GM19324 (cell line): ENCODE measurements around the gene CHD5.
"Not testable (repeated sequence)": the region's sequence is repeated elsewhere in the genome, so short reads cannot be mapped to it uniquely, and the experiment has no call there.

Source experiments
- ATAC-seq: cut with Tn5 transposase; IDR thresholded peaks from one replicate; pipeline ENCODE4 v1.9.1; 2021; ENCODE audit warnings: mild to moderate bottlenecking, moderate library complexity; ENCODE audit not compliant: unreplicated experiment, low FRiP score

Gene CHD5

DNA sequence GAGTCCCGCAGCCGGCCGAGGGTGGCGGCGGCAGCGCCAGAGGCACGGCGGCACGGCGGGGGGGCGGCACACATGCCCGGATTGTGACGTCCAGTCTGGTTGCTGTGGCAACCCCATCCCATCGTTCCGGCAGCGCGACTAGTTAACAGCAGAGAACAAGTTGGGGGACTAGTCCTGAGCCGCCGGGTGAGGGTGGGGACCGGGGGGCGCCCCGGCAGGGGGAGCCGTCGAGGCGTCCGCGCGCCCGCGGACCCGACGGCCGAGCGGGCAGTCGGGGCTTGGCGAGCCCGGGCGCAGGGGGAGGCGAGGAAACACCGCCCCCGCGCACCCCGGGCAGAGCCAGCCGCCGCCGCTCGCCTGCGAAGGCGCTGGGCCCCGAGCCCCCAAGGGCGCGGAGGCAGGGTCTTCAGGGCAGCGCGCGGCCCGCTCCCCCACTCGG, at the start of gene CHD5:
TSS of gene CHD5 (minus strand) at position 54 of the 439 bp plus-strand sequence. CDS start 298 bp downstream, outside the sequence.
- ATAC-seq: no peak

DNA sequence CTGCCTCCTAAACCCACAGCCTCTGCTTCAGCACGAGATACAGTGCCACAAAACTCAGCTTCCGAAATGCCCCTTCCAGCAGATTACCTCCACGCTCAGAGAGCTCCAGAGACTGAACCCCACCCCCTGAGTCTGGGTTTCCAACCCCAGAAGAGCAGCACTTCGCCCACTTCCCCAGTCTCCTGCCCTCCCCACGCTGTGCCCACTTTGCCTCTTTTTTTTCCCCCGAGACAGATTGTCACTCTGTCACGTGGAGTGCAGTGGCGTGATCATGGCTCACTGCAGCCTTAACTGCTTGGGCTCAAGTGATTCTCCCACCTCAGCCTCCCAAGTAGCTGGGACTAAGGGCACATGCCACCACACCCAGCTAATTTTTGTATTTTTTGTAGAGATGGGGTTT, 45.5 kb upstream of the CHD5 start:
- ATAC-seq: no peak

DNA sequence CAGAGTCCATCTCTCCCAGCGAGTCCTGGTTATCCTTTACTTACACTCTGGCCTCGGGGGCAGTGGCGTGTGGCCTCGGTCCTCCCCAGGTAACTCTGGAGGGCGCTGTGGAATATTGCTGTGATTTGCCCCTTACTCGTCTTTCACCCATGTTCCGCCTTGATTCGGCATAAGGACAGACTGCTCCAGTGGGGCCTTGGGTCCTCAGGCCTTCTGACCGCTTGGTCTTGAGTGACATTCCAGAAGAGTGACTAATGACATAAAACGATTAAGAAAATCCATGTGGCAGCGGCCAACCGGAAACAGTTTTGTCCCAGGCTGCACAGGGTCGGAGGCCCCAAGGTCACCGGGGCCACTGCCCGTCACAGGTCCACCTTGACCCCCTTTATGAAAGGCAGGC, 44.6 kb upstream of the CHD5 start:
- no peak for ATAC-seq

DNA sequence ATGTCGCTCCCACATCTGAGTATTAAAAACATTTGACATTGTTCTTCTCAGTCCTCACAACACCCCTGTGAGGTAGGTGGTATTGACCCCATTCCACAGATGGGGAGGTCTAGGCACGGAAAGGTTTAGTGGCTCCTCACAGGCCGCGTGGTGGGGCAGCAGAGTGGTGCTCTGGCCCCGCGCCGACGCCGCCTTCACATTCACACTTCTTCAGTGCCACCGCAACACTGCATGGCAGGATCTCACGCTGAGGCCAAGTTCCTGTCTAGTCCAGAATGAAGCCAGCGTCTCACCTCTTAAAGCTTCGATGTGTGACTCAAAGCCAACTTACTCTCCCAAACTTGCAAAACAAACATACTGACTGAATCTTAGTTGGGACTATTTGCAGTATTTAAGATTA, 43.5 kb upstream of the CHD5 start:
- ATAC-seq: no peak

DNA sequence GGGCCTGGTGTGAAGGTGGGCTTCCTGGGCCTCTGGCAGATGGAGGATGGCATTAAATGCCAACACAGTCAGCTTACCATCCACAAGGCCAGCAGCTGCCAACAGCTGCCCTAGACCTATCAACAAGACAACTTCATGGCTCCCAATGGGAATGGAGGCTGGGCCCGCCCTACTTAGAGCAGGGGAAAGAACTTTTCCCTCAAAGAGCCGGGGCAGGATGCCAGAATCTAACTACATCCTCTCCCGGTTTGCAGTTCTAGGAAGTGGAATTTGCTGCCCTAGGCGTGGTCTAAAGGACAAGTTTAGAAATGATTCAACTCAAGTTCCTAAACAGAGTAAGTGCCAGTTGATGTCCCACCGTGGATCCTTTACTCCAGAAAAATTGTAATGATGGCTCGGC, 42.5 kb upstream of the CHD5 start:
- ATAC-seq: no peak

DNA sequence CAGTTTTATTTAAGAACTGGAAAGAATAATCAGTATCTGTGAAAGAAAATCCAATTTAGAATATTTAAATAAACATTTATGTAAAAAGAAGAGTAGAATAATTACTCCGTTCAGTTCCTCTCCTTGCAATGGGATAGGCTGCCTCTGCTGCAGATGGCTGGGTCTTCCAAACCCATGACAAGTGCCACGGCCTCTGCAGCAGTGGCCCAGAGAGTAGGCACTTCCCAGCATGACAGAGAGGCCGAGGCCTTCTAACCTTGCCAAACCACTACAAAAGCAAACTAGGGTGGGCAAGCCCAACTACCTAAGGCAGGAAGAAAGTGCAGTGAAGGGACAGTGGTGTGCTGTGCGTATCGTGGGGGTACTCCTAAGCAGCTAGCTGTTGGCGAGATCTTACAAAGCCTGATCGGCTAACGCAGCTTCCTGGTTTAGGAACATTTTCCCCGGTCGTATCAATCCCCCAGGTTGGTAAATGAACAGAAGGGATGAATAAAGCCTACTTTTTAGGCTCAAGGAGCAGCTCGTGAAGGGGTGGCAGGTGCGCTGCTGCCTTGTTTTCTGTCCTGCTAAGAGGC, 41.2 kb upstream of the CHD5 start:
- ATAC-seq: no peak

DNA sequence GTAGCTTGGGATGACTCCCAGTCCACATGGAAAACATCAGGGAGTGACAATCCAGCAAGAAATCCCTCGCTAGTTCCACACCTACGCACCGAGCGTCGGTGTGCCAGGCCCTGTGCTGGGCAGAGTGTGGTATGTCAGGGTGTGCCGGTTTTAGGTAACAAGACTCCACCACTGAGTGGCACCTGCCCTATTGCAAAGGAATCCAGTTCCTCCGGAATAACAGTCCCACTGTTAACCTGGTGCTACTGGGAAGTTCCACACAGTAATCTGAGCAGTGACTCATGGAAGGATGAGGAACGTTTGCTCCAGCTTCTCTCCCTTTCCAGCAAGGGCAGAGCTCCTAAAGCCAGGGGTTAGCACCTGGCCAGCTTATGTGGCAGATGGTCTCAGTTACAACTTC, 40.1 kb upstream of the CHD5 start:
- ATAC-seq: no peak

DNA sequence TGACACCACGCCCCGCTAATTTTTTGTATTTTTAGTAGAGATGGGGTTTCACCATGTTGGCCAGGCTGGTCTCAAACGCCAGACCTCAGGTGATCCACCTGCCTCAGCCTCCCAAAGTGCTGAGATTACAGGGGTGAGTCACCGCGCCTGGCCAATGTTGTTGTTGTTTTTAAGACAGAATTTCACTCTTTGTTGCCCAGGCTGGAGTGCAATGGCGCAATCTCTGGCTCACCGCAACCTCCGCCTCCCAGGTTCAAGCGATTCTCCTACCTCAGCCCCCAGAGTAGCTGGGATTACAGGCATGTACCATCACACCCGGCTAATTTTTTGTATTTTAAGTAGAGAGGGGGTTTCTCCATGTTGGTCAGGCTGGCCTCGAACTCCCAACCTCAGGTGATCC, 39.5 kb upstream of the CHD5 start:
- not testable (repeated sequence) for ATAC-seq

DNA sequence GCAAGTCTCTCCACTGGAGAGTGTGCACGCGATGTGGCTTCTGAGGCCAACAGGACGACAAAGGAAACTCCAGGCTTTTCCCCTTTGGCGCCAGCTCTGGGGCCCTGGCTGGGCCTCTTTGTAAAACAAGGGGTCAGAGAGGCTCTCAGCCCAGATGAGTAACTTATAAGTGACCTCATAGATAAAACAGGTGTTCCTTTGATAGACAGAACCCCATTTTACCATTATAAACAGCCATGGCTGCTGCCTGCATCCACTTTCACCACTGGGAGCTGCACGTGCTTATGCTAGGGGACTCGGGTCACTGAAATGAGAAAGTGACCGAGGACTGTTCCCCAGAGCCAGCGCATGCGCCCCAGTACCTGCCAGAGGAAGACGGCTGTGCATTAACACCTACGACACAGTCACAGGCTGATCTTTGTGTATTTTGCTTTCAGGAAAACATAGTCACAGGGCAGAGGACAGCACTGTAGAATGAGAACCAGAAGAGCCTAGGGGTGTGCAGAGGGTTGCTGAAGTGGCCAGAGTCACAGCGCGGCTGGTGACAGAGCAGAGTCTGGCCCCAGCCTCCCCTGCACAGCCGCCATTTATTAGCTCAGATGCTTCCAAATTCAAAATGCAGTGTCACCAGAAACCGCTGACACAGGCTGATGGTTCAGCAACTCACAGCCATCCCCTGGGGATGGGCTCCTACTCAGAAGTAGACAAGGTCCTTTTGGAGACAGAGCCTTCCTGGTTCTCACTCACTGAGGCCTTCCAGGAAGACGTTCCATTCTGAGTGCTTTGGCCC, 38.4 kb upstream of the CHD5 start:
- no peak for ATAC-seq

DNA sequence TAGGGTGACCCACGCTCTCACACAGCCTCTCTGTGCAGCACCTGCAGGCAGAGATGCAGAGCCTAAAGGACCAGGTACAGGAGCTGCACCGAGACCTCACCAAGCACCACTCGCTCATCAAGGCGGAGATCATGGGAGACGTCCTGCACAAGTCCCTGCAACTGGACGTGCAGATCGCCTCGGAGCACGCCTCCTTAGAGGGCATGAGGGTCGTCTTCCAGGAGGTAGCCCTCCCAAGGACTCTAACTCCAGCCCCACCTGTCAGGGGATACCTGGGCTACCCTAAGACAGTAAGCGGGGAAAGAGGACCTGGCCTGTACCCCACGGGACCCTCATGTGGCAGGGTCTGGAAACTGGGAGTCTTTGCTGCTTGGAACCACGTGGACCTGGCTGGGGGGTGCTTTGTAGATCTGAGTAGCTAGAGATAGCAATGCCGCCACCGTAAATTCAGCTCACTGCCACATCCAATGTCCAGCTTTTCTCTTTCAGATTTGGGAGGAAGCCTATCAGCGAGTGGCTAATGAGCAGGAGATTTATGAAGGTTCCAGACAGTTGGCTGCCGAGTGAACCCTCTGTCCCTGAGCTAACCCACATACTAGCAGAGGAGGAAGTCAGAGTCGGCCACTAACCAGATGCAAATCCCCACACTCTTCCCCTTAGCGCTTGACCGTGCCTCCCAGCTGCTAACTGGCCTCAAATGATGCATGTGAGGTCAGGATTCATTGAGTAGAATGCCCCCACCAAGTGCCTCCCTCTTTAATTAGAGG, 32.3 kb upstream of the CHD5 start:
- no peak for ATAC-seq

DNA sequence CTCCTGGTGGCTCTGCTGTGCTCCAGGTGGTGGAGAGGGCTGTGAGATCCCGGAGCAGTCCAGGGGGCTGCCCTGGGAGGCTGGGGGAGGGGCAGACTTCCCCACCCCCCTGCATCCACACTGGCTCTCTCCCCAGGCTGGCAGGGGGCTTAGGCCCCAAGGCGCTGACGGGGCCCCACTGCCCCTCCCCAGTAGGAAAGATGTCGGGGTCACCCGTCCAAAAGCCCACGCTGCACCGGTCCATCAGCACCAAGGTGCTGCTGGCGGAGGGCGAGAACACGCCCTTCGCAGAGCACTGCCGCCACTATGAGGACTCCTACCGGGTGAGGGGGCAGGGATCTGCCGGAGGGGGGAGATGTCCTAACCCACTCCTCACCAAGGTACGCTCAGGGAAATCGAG, 31.6 kb upstream of the CHD5 start:
- ATAC-seq: no peak

DNA sequence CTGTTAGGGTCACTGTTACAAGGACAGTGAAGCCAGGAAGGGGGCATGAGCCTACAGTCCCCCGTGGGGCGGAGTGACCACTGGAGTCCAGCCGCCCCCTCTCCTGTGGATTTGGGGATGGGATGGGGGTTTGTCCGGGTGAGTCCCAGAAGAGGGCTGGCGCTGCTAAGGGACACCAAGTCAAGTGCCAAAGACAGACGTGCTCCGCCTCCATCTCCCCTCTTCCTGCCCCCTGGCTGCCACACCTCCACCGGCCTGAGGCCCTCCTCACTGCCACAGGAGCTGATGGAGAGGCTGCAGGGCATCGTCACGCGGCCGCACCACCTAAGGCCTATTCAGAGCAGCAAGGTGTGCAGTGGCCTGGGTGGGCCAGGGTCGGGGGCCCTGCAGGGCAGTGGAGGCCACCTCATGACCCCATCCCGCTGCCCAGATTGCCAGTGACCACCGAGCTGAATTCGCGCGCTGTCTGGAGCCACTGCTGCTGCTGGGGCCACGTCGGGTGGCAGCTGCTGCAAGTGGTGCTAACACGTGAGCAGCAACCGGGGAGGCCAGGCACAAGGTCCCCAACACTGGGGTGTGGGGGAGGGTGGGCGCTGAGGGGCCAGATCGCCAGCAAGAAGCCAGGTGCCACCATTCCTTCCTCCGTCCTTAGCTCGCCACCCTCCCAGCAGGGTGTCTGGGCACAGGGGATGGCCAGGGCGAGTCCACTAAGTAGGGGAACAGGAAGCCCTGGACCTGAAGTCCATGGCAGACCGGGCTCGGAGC, 30.7 kb upstream of the CHD5 start:
- no peak for ATAC-seq

DNA sequence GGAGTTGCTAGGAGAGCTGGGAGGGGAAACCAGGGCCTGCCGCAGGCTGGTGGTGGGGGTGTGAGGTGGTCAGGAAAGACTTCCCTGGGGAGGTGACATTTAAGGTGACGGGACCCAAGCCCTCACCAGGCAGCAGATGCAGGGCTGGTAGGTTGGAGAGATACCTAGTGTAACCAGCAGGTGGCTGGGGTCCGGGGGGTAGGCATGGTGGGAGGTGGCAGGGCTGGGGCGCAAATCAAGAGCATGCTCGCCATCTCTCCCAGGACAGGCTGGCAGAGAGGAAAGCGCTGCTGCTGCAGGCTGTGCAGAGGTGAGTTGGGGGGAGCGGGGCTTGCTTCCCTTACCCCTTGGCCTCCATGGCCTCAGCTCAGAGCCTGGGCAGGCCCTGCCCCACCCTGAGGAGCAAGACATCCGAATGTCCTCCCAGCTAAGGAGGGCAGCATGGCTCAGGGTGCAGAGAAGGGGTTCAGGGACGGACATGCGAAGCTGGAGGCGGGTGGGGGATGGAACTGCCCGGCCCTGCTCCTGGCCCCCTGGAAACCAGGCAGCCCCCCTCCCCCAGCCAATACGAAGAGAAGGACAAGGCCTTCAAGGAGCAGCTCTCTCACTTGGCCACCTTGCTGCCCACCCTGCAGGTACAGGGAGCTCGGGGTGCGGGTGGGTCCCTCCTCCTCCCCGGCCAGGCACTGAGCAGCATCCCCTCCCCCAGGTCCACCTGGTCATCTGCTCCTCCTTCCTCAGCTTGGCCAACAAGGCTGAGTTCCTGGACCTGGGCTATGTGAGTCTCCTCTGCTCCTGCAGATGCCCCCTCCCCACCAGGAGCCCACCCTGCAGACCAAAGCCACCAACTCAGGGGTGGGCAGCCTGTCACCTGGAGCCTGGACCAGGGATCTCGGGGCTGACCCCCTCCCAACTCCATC, 29.8 kb upstream of the CHD5 start:
- ATAC-seq: no peak

DNA sequence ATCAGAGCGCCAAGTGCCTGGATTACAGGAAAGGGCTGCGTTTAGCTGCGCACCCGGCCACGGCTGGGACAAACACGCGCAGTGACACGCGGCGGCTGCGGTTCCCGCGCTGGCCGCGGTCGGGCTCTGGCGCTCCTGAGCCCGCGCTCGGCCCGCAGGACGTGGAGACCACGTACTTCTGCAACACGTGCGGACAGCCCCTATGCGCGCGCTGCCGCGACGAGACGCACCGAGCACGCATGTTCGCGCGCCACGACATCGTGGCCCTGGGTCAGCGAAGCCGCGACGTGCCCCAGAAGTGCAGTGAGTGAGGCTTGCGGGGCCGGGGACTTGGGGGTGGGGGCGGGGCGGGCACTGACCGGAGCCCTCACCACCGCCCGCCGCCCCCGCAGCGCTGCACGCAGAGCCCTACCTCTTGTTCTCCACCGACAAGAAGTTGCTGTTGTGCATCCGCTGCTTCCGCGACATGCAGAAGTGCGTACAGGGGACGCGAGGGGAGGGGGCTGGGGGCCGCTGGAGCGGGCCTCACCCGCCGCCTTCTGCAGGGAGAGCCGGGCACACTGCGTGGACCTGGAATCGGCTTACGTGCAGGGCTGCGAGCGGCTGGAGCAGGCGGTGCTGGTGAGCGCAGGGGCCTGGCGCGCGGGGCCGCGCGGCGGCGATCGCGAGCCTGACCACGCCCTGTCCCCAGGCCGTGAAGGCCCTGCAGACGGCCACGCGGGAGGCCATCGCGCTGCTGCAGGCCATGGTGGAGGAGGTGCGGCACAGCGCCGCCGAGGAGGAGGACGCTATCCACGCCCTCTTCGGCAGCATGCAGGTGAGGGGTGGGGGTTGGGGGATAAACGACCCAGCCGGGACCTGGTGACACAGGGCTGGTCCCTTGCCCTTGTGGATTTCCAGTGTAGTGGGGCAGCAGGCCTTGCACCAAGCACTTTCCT, 28.9 kb upstream of the CHD5 start:
- ATAC-seq: no peak

DNA sequence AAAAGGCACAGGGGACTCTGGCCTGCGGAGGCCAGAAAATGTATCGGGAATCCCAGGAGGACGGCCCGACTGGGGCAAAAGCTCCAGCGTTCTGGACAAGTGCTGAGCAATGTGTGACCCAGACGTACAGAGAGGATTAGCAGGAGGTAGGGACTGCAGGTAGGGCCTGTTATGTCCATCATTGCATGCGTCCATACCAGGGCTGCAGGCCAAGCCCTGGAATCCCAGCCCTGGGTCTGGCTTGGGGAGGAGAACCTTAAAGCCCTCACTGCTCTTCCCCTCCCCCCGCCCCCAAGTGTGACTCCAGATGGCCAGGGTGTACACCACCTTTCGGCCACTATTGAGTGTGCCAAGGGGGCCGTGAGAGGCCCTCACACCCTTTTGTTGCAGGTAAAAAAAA, 27.8 kb upstream of the CHD5 start:
- no peak for ATAC-seq

DNA sequence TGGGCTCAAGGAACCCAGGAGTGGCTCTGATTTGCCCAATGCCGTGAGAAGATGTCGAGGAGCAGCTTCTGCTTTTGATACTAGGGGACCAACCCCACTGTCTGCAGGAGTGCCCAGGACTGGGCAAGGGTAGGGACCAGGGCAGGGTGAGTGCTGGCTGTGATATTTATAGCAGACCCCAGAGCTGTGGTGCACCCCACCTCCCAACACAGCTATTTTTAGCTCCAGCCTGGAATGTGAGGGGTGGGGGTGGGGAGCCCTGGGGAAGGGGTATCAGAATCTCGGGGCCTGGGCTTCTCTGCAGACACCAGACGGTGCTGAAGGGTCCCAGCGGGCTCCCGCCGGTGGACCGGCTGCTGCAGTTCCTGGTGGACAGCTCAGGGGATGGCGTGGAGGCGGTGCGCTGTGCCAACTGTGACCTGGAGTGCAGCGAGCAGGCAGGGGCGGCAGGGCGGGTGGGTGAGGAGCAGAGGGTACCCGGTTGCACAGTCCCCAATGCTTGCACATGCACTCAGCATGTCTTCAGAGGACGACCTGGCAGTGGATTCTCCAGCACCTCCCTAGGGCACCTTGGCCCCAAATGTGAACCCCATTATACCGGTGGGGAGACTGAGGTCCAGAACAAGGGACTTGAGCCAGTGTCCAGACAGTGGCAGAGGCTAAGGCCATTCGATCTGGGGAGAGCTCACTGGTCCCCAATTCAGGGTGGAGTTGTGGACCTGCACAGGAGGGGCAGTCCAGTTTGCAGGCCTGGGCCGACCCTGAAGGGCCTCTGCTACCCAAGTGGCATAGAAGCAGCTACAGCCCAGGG, 27.2 kb upstream of the CHD5 start:
- ATAC-seq: no peak

DNA sequence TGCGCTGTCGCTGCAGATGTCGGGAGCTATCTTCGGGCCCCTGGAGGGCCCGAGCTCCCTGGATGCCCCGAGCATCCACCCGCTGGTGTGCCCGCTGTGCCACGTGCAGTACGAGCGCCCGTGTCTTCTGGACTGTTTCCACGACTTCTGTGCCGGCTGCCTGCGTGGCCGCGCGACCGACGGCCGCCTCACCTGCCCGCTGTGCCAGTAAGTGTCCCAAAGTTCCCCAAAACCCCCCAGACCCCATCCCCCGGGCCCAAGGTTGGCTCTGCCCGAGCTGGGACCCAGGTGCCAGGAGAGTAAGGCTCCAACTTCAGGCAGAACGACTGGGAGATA, 26.4 kb upstream of the CHD5 start:
- no peak for ATAC-seq
